Duodenal mucosa (tissue), 2 donors: ENCODE measurements around the gene MC1R.

Experiments used
- H3K27ac ChIP-seq: one replicate; pipeline ENCODE4 v1.7.0; 2013; ENCODE audit warnings: low read depth, low read length
- H3K27me3 ChIP-seq, 2 donors: one replicate each; pipeline ENCODE4 v1.7.0; 2013; ENCODE audit warnings: low read length in 2 of 2, control low read depth in 1 of 2; ENCODE audit not compliant: insufficient read depth in 2 of 2, control insufficient read depth in 1 of 2
- H3K36me3 ChIP-seq, 2 donors: one replicate each; pipeline ENCODE4 v1.7.0; 2013; ENCODE audit warnings: low read length in 2 of 2, control low read depth in 1 of 2; ENCODE audit not compliant: insufficient read depth in 2 of 2, control insufficient read depth in 1 of 2
- H3K4me1 ChIP-seq, 2 donors: one replicate each; pipeline ENCODE4 v1.7.0; 2013; ENCODE audit warnings: low read length in 2 of 2, control low read depth in 1 of 2; ENCODE audit not compliant: insufficient read depth in 2 of 2, control insufficient read depth in 1 of 2
- H3K4me3 ChIP-seq, 2 donors: one replicate each; pipeline ENCODE4 v1.7.0; 2013; ENCODE audit warnings: low read length in 2 of 2, low read depth in 1 of 2
- H3K9ac ChIP-seq, 2 donors: one replicate each; pipeline ENCODE4 v1.7.0; 2013; ENCODE audit warnings: low read length in 2 of 2, low read depth in 1 of 2
- H3K9me3 ChIP-seq, 2 donors: one replicate each; pipeline ENCODE4 v1.7.0; 2013; ENCODE audit warnings: low read length in 2 of 2, control low read depth in 1 of 2; ENCODE audit not compliant: control insufficient read depth in 1 of 2

Gene MC1R

GRCh38 chr16:89915303-89916232 lies 3.1 kb upstream of the MC1R start:
- no peak overlapping the region for H3K4me3 ChIP-seq
- peaks cover 13 to 16% of the 10 kb centered on the region in 2 donors for H3K4me1 ChIP-seq
- peaks cover 15 to 17% of the 10 kb centered on the region in 2 donors for H3K27me3 ChIP-seq
- no peaks in the 10 kb centered on the region for H3K9me3 ChIP-seq
- no peak overlapping the region for H3K27ac ChIP-seq
- no peak overlapping the region for H3K9ac ChIP-seq
- H3K36me3 ChIP-seq, result peaks cover 8 to 16% of the 10 kb centered on the region in 2 donors

GRCh38 chr16:89917773-89918452 lies 749 bp upstream of the MC1R start:
- Histone ChIP-seq H3K36me3 (peaks cover 0 to 4% of the 10 kb centered on the region in 2 donors), H3K4me1 (peaks cover 18 to 27% of the 10 kb centered on the region in 2 donors), H3K27ac (no peak overlapping the region), H3K27me3 (peaks cover 34 to 38% of the 10 kb centered on the region in 2 donors), H3K4me3 (peak overlapping the region; percentile 50 to 61), H3K9me3 (no peaks in the 10 kb centered on the region), H3K9ac (peak overlapping the region; percentile 10 to 25)

GRCh38 chr16:89919535-89920406 lies 1.1 kb downstream of the MC1R start:
- H3K9me3 ChIP-seq, result no peaks in the 10 kb centered on the region
- H3K36me3 ChIP-seq, result no peaks in the 10 kb centered on the region
- H3K4me1 ChIP-seq, result peaks cover 18 to 27% of the 10 kb centered on the region in 2 donors
- no peak overlapping the region for H3K9ac ChIP-seq
- H3K4me3 ChIP-seq, result no peak overlapping the region
- peaks cover 46 to 49% of the 10 kb centered on the region in 2 donors for H3K27me3 ChIP-seq
- H3K27ac ChIP-seq, result no peak overlapping the region

- no peak overlapping the region for H3K4me3 ChIP-seq
- peaks cover 18 to 33% of the 10 kb centered on the region in 2 donors for H3K4me1 ChIP-seq
- no peak overlapping the region for H3K27ac ChIP-seq
- H3K9me3 ChIP-seq, result no peaks in the 10 kb centered on the region
- H3K27me3 ChIP-seq, result peaks cover 46 to 56% of the 10 kb centered on the region in 2 donors
- no peaks in the 10 kb centered on the region for H3K36me3 ChIP-seq
- H3K9ac ChIP-seq, result no peak overlapping the region
Observed at GRCh38 chr16:89920723-89921122, 2.1 kb downstream of the MC1R start.

GRCh38 chr16:89921131-89921701 lies 2.6 kb downstream of the MC1R start:
- H3K27ac ChIP-seq, result peak overlapping the region; percentile 32
- H3K9me3 ChIP-seq, result no peaks in the 10 kb centered on the region
- H3K4me1 ChIP-seq, result peaks cover 18 to 33% of the 10 kb centered on the region in 2 donors
- H3K27me3 ChIP-seq, result peaks cover 46 to 56% of the 10 kb centered on the region in 2 donors
- H3K4me3 ChIP-seq, result no peak overlapping the region
- H3K36me3 ChIP-seq, result no peaks in the 10 kb centered on the region
- no peak overlapping the region for H3K9ac ChIP-seq

- Histone ChIP-seq H3K27ac (peak overlapping the region; percentile 67), H3K4me3 (peak overlapping the region; percentile 55 to 56), H3K4me1 (peaks cover 18 to 36% of the 10 kb centered on the region in 2 donors), H3K27me3 (peaks cover 46 to 56% of the 10 kb centered on the region in 2 donors), H3K9me3 (no peaks in the 10 kb centered on the region), H3K9ac (peak overlapping the region in 1 of 2 donors; percentile 39), H3K36me3 (no peaks in the 10 kb centered on the region)
Observed at GRCh38 chr16:89921702-89922476, 3.2 kb downstream of the MC1R start.

- Histone ChIP-seq H3K27me3 (peaks cover 46 to 56% of the 10 kb centered on the region in 2 donors), H3K4me3 (peak overlapping the region; percentile 56 to 62), H3K36me3 (no peaks in the 10 kb centered on the region), H3K9ac (peak overlapping the region in 1 of 2 donors; percentile 56), H3K9me3 (no peaks in the 10 kb centered on the region), H3K27ac (peak overlapping the region; percentile 56), H3K4me1 (peaks cover 17 to 36% of the 10 kb centered on the region in 2 donors)
Observed at GRCh38 chr16:89922477-89922883, 3.8 kb downstream of the MC1R start.

- Histone ChIP-seq H3K27ac (peak within 1 kb of the TSS; percentile 67), H3K9me3 (no peaks in the 10 kb centered on the region), H3K4me1 (peaks cover 11 to 30% of the 10 kb centered on the region in 2 donors), H3K36me3 (no peaks in the 10 kb centered on the region), H3K9ac (peak within 1 kb of the TSS in 1 of 2 donors; percentile 56), H3K27me3 (peaks cover 46 to 56% of the 10 kb centered on the region in 2 donors), H3K4me3 (peak within 1 kb of the TSS; percentile 56 to 62)
Observed at GRCh38 chr16:89922884-89923639, 4.4 kb downstream of the MC1R start, which contains the start of gene TUBB3. Gene TUBB3 (plus strand): TSS chr16:89923342. CDS start chr16:89923402, 60 bp downstream.
